ENCODE measurements around the gene CMTM7. TPM values are rescaled to one million over a fixed set of nuclear protein-coding genes. Genes with fewer than 3 reads are reported as not detected.

CMTM7 gene
- total RNA-seq, 1 experiment from 2014 or later: 62.6 TPM

GRCh38 chr3:32482693-32483092, 91.0 kb downstream of the CMTM7 start:
- Histone ChIP-seq H3K79me2 (ENCODE audit: insufficient read depth, low read length) (no peaks in the 10 kb centered on the region; the same call in 1 of the 2 replicates), H3K4me1 (ENCODE audit: control insufficient read depth in 1 of 2, insufficient read depth in 2 of 2, low read length in 2 of 2) (no peaks in the 10 kb centered on the region), H3K4me3 (replicated peaks in 1 of 2; ENCODE audit: low read depth in 1 of 2, low read length in 2 of 2) (no peak overlapping the region), H4K20me1 (ENCODE audit: insufficient read depth) (no peaks in the 10 kb centered on the region), H3K9me3 (ENCODE audit: control insufficient read depth in 1 of 2, insufficient read depth in 1 of 2, low read depth in 1 of 2, low read length in 2 of 2) (no peaks in the 10 kb centered on the region), H2AFZ (ENCODE audit: low read depth, low read length, poor library complexity, severe bottlenecking) (no peak overlapping the region), H3K36me3 (ENCODE audit: control insufficient read depth in 1 of 2, insufficient read depth in 2 of 2, low read length in 2 of 2) (peaks cover 3 to 8% of the 10 kb centered on the region in 2 experiments; a peak in 1 of 4 replicates), H3K9ac (ENCODE audit: low read length) (no peak overlapping the region), H3K4me2 (ENCODE audit: low read length) (no peak overlapping the region), H3K27me3 (ENCODE audit: insufficient read depth, low read length) (no peaks in the 10 kb centered on the region), H3K9me2 (ENCODE audit: insufficient read depth) (no peaks in the 10 kb centered on the region), H3K27ac (ENCODE audit: low read depth, low read length) (no peak overlapping the region)
- DNase-seq (ENCODE audit: low read depth, low spot score) (no peak), ATAC-seq (no peak)
- ChIA-PET RAD21 (ENCODE audit: low non-redundant PET in 1 of 2, low total read pairs in 2 of 2, uncharacterized antibody in 2 of 2, unreplicated experiment in 2 of 2) (no interaction called here), POLR2A (interaction anchor here (0.6 kb wide), 1 partner anchor 300 kb away, joined by 5 read pairs; no protein-coding TSS in a partner anchor), CTCF (no interaction called here)
- TF ChIP-seq ZNF274 (IDR thresholded peaks at IDR 0.05; ENCODE audit: low read depth, low read length) (no peak), POLR2A (IDR thresholded peaks at IDR 0.05; ENCODE audit: borderline replicate concordance, extremely low read depth, insufficient read depth, insufficient read length) (no peak), SIN3A (IDR thresholded peaks at IDR 0.05; ENCODE audit: low read depth) (no peak), TCF7L2 (IDR thresholded peaks at IDR 0.05; ENCODE audit: borderline replicate concordance, extremely low read depth, insufficient read depth, insufficient read length) (no peak), ATF3 (IDR thresholded peaks at IDR 0.05) (no peak), MAX (IDR thresholded peaks at IDR 0.05) (no peak), SRF (IDR thresholded peaks at IDR 0.05; ENCODE audit: low read depth) (no peak), EZH2phosphoT487 (IDR thresholded peaks at IDR 0.05; ENCODE audit: borderline replicate concordance) (no peak), FOSL1 (IDR thresholded peaks at IDR 0.05; ENCODE audit: low read depth) (no peak), SP1 (IDR thresholded peaks at IDR 0.05; ENCODE audit: low read depth) (no peak), YY1 (IDR thresholded peaks at IDR 0.05; ENCODE audit: extremely low read depth, insufficient replicate concordance, low read depth, low read length) (no peak), JUND (IDR thresholded peaks at IDR 0.05) (no peak), EGR1 (IDR thresholded peaks at IDR 0.05; ENCODE audit: low read depth) (no peak)
- no TSS peak for BruUV-seq (replicated peaks)
- intact Hi-C loops (cut with micrococcal nuclease): no loop called here

Data from HCT116 (cell line).